Transverse colon (tissue), 4 donors: ENCODE results near the gene ZNF580. TPM values are rescaled to one million over a fixed set of nuclear protein-coding genes. Genes with fewer than 3 reads are reported as not detected.
A peak's percentile ranks its signal among the peaks of the same experiment; 100 is the strongest.

Experiments
- DNase-seq: peaks from one replicate; pipeline ENCODE4 v3.0.0-alpha.2; 2019
- H3K27ac ChIP-seq, 4 donors: fragments of 200-600 bp; sonication (generic); 2 replicates each; pipeline ENCODE4 v1.5.1; 2016 to 2018; ENCODE audit warnings: inconsistent platforms in 4 of 4
- H3K27me3 ChIP-seq: fragments of 200-600 bp; sonication (generic); 2 replicates; pipeline ENCODE4 v1.5.1; 2017; ENCODE audit warnings: inconsistent platforms
- H3K36me3 ChIP-seq, 4 donors: fragments of 200-600 bp; sonication (generic); 2 replicates each; pipeline ENCODE4 v1.5.1; 2017 to 2019; ENCODE audit warnings: inconsistent platforms in 4 of 4
- H3K4me1 ChIP-seq, 4 donors: fragments of 200-600 bp; sonication (generic); 2 replicates each; pipeline ENCODE4 v1.5.1; 2017 to 2020; ENCODE audit warnings: inconsistent platforms in 4 of 4
- H3K4me3 ChIP-seq, 4 donors: fragments of 200-600 bp; sonication (generic); 1 replicate in 1 of 4; 2 replicates in 3 of 4; pipeline versions ENCODE4 v1.5.1 to v1.6.1; 2017 to 2019; ENCODE audit warnings: inconsistent platforms in 4 of 4
- H3K9me3 ChIP-seq, 2 donors: fragments of 200-600 bp; sonication (generic); 2 replicates each; pipeline ENCODE4 v1.5.1; 2017 to 2019; ENCODE audit warnings: inconsistent platforms in 2 of 2
- EP300 ChIP-seq: sonication (generic); formaldehyde crosslinking; IDR thresholded peaks from one replicate; pipeline ENCODE4 v1.6.1; 2017; ENCODE audit warnings: antibody characterized with exemption, low read depth
- POLR2A ChIP-seq: fragments of 450-650 bp; IDR thresholded peaks from one replicate; pipeline ENCODE4 v1.6.1; 2016; ENCODE audit warnings: antibody characterized with exemption, mild to moderate bottlenecking, moderate library complexity
- POLR2AphosphoS5 ChIP-seq, 3 donors: sonication (generic); formaldehyde crosslinking; IDR thresholded peaks; one replicate each; pipeline ENCODE4 v1.6.1; 2016; ENCODE audit warnings: antibody characterized with exemption in 3 of 3
- WGBS, 2 donors: methylation state at CpG; one replicate each; pipeline ENCODE4 v1.1.5; 2018; ENCODE audit warnings: low coverage in 1 of 2; 5-methylcytosine and 5-hydroxymethylcytosine counted together
- in situ Hi-C, 4 donors: fragments of 200-750 bp; cut with MboI; loops; one replicate each; pipeline versions ENCODE4 v1.15.0 to v1.15.1; 2017; ENCODE audit warnings: low sequenced_read_pairs in 3 of 4, low pct_ligation_motif_present in 1 of 4, low pct_unique_long_range_greater_than_20kb in 1 of 4
- intact Hi-C: fragments of 100-400 bp; cut with DNase I; formaldehyde crosslinking; loops from one replicate; pipeline ENCODE4 v1.15.1; 2023; ENCODE audit warnings: low total_unique reads
- total RNA-seq, 4 donors: library from RNA; depleted of rRNA; stranded (reverse); fragments of >200 nt; gene quantifications; one replicate each; pipeline ENCODE4 v1.1.0, GENCODE V29; 2016
- TF ChIP-seq, protein P1 (sequence below), 5 experiments: fragments of 200-600 bp in 3 of 5; fragments of 450-650 bp in 2 of 5; sonication (generic) in 3 of 5; IDR thresholded peaks; 1 replicate in 2 of 5; 2 replicates in 3 of 5; pipeline ENCODE4 v1.5.1; 2016 to 2017; ENCODE audit warnings: antibody characterized with exemption in 5 of 5, inconsistent platforms in 3 of 5, mild to moderate bottlenecking in 2 of 5, moderate library complexity in 1 of 5

Gene ZNF580
- total RNA-seq, 4 donors from 2014 or later: 15.2 to 154 (median 25.7) TPM

DNA sequence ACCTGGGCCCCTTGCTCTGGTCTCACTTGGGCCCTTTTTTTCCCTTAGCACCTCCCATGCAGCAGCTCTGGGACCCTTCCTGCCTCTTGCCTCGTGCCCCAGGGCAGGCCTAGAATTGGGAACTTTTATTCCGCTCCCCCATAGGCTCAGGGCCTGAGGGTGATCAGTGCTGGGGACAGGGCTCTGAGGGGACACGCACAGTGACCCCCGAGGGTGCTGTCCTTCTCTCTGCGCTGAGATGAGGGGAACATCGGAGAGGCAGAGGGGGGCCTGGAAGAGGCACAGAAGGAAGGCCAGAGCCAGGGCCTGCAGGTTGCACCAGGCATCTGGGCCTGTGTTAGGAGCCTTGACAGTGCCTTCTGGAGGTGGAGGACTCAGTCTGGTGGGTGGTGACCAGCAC is 45.0 kb downstream of the ZNF580 start:
- WGBS, 2 donors: 93 to 96% methylated on average over 4 to 6 of the region's 6 CpGs
- Histone ChIP-seq H3K36me3 (peaks cover 0 to 24% (median 13%) of the 10 kb centered on the region in 4 donors), H3K27me3 (no peaks in the 10 kb centered on the region), H3K4me1 (peaks cover 22 to 75% (median 61%) of the 10 kb centered on the region in 4 donors), H3K27ac (peak overlapping the region; percentile 84 to 93 (median 88)), H3K4me3 (no peak overlapping the region), H3K9me3 (no peaks in the 10 kb centered on the region)
- intact Hi-C loops (no loop called here), in situ Hi-C loops (no loop called here)
- no peak for DNase-seq
- TF ChIP-seq POLR2A: no peak
- TF ChIP-seq POLR2AphosphoS5 (IDR thresholded peaks at IDR 0.05): no peak
- TF ChIP-seq EP300: no peak
- TF ChIP-seq, protein P1, sequence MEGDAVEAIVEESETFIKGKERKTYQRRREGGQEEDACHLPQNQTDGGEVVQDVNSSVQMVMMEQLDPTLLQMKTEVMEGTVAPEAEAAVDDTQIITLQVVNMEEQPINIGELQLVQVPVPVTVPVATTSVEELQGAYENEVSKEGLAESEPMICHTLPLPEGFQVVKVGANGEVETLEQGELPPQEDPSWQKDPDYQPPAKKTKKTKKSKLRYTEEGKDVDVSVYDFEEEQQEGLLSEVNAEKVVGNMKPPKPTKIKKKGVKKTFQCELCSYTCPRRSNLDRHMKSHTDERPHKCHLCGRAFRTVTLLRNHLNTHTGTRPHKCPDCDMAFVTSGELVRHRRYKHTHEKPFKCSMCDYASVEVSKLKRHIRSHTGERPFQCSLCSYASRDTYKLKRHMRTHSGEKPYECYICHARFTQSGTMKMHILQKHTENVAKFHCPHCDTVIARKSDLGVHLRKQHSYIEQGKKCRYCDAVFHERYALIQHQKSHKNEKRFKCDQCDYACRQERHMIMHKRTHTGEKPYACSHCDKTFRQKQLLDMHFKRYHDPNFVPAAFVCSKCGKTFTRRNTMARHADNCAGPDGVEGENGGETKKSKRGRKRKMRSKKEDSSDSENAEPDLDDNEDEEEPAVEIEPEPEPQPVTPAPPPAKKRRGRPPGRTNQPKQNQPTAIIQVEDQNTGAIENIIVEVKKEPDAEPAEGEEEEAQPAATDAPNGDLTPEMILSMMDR (IDR thresholded peaks at IDR 0.05): no peak

DNA sequence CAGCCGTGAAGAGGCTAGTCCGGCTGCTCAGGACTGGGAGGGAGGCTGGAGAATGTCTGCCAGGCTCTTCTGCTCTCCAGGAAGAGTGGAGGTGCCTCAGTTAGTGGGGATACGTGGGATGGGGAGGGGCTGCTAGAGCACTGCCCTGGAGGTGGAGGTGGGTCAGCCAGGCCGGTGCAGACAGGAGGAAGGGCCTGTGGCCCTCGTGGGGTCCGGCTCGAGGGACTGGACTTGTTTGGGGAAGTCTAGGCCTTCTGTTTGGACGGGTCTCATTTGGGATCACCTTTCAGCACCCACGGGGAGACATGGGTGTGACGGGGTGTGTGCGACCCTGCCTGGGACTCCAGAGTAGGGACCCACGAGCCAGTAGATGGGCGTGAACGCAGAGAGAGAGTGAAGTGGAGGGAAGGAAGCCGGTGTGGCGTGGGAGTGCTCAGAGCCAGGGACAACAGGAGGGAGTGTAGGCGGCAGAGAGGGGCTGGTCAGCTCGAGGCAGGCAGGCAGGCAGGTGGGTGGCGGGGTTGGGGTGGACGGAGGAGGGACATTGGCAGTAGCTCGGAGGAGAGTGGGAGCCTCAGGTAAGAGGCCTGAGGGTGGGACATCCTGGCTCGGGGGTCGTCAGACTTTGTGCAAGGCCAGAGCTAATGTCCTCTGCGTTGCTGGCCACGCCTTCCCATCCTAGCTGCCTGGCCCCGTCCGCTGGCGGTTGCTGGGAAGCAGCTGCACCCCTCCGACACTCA is 45.7 kb downstream of the ZNF580 start:
- peaks cover 0 to 26% (median 13%) of the 10 kb centered on the region in 4 donors for H3K36me3 ChIP-seq
- H3K27me3 ChIP-seq: no peaks in the 10 kb centered on the region
- DNase-seq: no peak
- peak overlapping the region; percentile 84 to 93 (median 88) for H3K27ac ChIP-seq
- TF ChIP-seq, protein P1 (IDR thresholded peaks at IDR 0.05): no peak
- TF ChIP-seq POLR2AphosphoS5 (IDR thresholded peaks at IDR 0.05): no peak
- no peak for TF ChIP-seq POLR2A
- no peak for TF ChIP-seq EP300
- no peaks in the 10 kb centered on the region for H3K9me3 ChIP-seq
- intact Hi-C loops: no loop called here
- peaks cover 22 to 73% (median 61%) of the 10 kb centered on the region in 4 donors for H3K4me1 ChIP-seq
- H3K4me3 ChIP-seq: no peak overlapping the region
- WGBS, 2 donors: 65 to 80% methylated on average over 4 to 24 of the region's 29 CpGs
- in situ Hi-C loops: no loop called here

DNA sequence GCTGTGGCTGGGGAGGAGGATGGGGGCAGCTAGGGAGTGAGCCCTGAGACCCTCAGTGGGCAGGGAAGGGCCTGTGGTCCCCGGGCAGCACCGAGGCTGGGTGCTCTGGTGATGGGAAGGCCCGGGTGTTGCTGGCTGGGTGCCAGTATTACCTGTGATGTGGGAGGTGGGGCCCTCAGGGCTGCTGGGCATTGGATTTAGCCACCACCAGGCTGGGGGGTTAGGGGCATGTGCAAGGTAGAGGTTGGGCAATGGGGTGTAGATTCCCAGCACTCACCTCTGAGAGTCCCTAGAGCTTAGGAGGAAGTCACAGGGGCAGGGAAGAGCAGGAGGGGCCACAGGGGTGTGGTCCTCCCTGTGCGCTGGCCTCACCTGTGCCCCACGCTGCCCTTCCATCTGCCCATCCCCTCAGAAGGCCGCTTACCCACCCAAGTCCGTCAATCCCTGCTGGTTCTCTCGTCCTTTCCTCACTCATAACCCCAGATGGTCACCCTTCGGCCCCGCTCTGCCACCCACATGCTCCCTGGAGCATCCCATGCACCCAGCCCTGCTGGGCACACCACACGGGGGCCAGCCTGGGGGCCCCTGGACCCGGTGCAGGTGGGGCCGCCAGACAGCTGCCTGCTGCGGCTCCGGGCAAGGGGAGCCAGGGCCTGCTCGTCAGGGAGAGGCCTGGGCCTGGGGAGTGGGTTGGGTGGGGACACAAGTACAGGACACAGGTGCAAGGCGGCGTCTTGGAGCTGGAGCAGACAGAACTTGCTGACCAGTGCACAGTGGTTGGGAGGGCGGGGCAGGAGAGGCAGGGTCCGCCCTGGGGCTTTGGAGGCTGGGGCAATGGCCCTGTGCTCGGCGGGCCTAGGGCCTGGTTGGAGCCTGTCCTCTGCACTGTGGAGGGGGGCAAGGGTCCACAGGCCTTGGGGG is 46.7 kb downstream of the ZNF580 start:
- Histone ChIP-seq H3K36me3 (peaks cover 0 to 33% (median 17%) of the 10 kb centered on the region in 4 donors), H3K27me3 (no peaks in the 10 kb centered on the region), H3K27ac (peak overlapping the region; percentile 84 to 93 (median 89)), H3K4me1 (peaks cover 22 to 63% (median 56%) of the 10 kb centered on the region in 4 donors), H3K4me3 (no peak overlapping the region), H3K9me3 (no peaks in the 10 kb centered on the region)
- WGBS, 2 donors: 56% methylated on average over 22 of the region's 22 CpGs; no CpG with 5 or more reads in 1 of the 2 donors
- in situ Hi-C loops: no loop called here
- intact Hi-C loops: no loop called here
- TF ChIP-seq POLR2AphosphoS5 (IDR thresholded peaks at IDR 0.05): peak in 1 of 3 donors; percentile 12
- TF ChIP-seq, protein P1 (IDR thresholded peaks at IDR 0.05): no peak
- TF ChIP-seq POLR2A: no peak
- no peak for TF ChIP-seq EP300
- peak; percentile 73 for DNase-seq
